Measurements from ENCODE around the gene STX3. TPM values are rescaled to one million over a fixed set of nuclear protein-coding genes. Genes with fewer than 3 reads are reported as not detected.
"Not testable (repeated sequence)": the region's sequence is repeated elsewhere in the genome, so short reads cannot be mapped to it uniquely, and the experiment has no call there.

STX3 gene
- polyA plus RNA-seq, 1 donor from 2014 or later, result 21.3 TPM

DNA sequence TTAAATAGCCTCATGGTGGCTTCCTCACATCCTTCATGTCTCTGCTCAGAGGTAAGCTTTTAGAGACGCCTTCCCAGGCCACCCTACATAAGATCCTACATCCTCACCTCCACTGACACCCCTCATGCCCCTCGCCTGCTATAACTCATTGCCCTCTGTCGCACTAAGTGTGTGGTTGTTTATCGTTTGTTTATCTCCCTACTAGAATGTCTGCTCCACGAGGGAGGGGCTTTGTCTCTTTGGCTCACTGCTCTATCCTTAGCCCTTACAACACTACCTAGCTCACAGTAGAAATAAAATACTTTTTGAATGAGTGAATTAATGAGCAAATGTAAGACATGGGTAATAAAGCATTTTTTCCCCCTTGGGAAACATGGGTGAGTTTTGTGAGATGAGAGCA is 91.4 kb downstream of the STX3 start:
- no peaks in the 10 kb centered on the region for H3F3A ChIP-seq (ENCODE audit: insufficient read depth, low read length, poor library complexity, severe bottlenecking)
- no peak overlapping the region for H2AFZ ChIP-seq (ENCODE audit: low read depth, low read length)
- H3K4me2 ChIP-seq (ENCODE audit: low read length), result no peak overlapping the region
- no peaks in the 10 kb centered on the region for H4K20me1 ChIP-seq (ENCODE audit: insufficient read depth)
- H3K27me3 ChIP-seq (ENCODE audit: insufficient read depth, low read depth, low read length), result no peaks in the 10 kb centered on the region
- no peaks in the 10 kb centered on the region for H3K9me2 ChIP-seq (ENCODE audit: insufficient read depth, low read length)
- no peaks in the 10 kb centered on the region for H3K79me2 ChIP-seq (replicated peaks; ENCODE audit: insufficient read depth, low read length)
- H3K4me3 ChIP-seq (ENCODE audit: low read length), result no peak overlapping the region
- no peak overlapping the region for H3K27ac ChIP-seq (ENCODE audit: low read length)
- H3K9ac ChIP-seq (ENCODE audit: low read length), result no peak overlapping the region
- no peaks in the 10 kb centered on the region for H3K36me3 ChIP-seq (ENCODE audit: insufficient read depth, low read length)
- TF ChIP-seq SMC3 (conservative IDR thresholded peaks at IDR 0.05; ENCODE audit: poor library complexity) (no peak), POLR2AphosphoS5 (IDR thresholded peaks at IDR 0.05) (no peak), EZH2 (IDR thresholded peaks at IDR 0.05; ENCODE audit: borderline replicate concordance, insufficient read depth, low read length, poor library complexity, severe bottlenecking) (no peak), TAF1 (IDR thresholded peaks at IDR 0.05; ENCODE audit: low read depth) (no peak), MXI1 (conservative IDR thresholded peaks at IDR 0.05; ENCODE audit: poor library complexity, severe bottlenecking) (no peak), EP300 (conservative IDR thresholded peaks at IDR 0.05; ENCODE audit: poor library complexity, severe bottlenecking) (no peak), RAD21 (conservative IDR thresholded peaks at IDR 0.05) (no peak)
- TF ChIP-seq, protein P1, sequence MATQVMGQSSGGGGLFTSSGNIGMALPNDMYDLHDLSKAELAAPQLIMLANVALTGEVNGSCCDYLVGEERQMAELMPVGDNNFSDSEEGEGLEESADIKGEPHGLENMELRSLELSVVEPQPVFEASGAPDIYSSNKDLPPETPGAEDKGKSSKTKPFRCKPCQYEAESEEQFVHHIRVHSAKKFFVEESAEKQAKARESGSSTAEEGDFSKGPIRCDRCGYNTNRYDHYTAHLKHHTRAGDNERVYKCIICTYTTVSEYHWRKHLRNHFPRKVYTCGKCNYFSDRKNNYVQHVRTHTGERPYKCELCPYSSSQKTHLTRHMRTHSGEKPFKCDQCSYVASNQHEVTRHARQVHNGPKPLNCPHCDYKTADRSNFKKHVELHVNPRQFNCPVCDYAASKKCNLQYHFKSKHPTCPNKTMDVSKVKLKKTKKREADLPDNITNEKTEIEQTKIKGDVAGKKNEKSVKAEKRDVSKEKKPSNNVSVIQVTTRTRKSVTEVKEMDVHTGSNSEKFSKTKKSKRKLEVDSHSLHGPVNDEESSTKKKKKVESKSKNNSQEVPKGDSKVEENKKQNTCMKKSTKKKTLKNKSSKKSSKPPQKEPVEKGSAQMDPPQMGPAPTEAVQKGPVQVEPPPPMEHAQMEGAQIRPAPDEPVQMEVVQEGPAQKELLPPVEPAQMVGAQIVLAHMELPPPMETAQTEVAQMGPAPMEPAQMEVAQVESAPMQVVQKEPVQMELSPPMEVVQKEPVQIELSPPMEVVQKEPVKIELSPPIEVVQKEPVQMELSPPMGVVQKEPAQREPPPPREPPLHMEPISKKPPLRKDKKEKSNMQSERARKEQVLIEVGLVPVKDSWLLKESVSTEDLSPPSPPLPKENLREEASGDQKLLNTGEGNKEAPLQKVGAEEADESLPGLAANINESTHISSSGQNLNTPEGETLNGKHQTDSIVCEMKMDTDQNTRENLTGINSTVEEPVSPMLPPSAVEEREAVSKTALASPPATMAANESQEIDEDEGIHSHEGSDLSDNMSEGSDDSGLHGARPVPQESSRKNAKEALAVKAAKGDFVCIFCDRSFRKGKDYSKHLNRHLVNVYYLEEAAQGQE (IDR thresholded peaks at IDR 0.05; ENCODE audit: borderline replicate concordance), result no peak
- TF ChIP-seq, protein P2, sequence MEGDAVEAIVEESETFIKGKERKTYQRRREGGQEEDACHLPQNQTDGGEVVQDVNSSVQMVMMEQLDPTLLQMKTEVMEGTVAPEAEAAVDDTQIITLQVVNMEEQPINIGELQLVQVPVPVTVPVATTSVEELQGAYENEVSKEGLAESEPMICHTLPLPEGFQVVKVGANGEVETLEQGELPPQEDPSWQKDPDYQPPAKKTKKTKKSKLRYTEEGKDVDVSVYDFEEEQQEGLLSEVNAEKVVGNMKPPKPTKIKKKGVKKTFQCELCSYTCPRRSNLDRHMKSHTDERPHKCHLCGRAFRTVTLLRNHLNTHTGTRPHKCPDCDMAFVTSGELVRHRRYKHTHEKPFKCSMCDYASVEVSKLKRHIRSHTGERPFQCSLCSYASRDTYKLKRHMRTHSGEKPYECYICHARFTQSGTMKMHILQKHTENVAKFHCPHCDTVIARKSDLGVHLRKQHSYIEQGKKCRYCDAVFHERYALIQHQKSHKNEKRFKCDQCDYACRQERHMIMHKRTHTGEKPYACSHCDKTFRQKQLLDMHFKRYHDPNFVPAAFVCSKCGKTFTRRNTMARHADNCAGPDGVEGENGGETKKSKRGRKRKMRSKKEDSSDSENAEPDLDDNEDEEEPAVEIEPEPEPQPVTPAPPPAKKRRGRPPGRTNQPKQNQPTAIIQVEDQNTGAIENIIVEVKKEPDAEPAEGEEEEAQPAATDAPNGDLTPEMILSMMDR (IDR thresholded peaks at IDR 0.05; ENCODE audit: poor library complexity, severe bottlenecking), result no peak
- H3K9me3 ChIP-seq (ENCODE audit: low read length), result no peaks in the 10 kb centered on the region

DNA sequence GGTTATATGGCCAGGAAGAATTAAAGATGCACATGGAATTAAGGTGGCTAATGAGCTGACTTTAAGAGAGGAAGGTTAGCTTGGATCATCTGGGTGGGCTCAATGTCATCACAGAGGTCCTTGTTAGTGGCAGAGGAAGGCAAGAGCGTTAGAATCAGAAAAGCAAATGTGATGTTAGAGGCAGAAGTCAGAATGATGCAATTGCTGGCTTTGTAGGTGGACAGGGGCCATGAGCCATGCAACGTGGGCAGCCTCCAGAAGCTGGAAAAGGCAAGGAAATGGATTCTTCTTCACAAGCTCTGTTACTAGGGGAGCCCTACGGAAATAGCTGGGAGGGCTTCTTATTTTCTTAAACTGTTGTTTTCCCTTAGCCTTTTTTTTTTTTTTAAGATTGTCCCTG is 92.5 kb downstream of the STX3 start:
- H3K9me3 ChIP-seq (ENCODE audit: low read length), result no peaks in the 10 kb centered on the region
- H3K27me3 ChIP-seq (ENCODE audit: insufficient read depth, low read depth, low read length), result no peaks in the 10 kb centered on the region
- H3K79me2 ChIP-seq (replicated peaks; ENCODE audit: insufficient read depth, low read length), result no peaks in the 10 kb centered on the region
- no peaks in the 10 kb centered on the region for H3K36me3 ChIP-seq (ENCODE audit: insufficient read depth, low read length)
- no peak overlapping the region for H3K4me2 ChIP-seq (ENCODE audit: low read length)
- H3K9me2 ChIP-seq (ENCODE audit: insufficient read depth, low read length), result no peaks in the 10 kb centered on the region
- H3K4me3 ChIP-seq (ENCODE audit: low read length), result no peak overlapping the region
- H3K9ac ChIP-seq (ENCODE audit: low read length), result no peak overlapping the region
- no peaks in the 10 kb centered on the region for H4K20me1 ChIP-seq (ENCODE audit: insufficient read depth)
- H3K27ac ChIP-seq (ENCODE audit: low read length), result no peak overlapping the region
- no peak overlapping the region for H2AFZ ChIP-seq (ENCODE audit: low read depth, low read length)
- H3F3A ChIP-seq (ENCODE audit: insufficient read depth, low read length, poor library complexity, severe bottlenecking), result no peaks in the 10 kb centered on the region
- TF ChIP-seq, protein P1 (IDR thresholded peaks at IDR 0.05; ENCODE audit: borderline replicate concordance), result no peak
- TF ChIP-seq POLR2AphosphoS5 (IDR thresholded peaks at IDR 0.05), result no peak

DNA sequence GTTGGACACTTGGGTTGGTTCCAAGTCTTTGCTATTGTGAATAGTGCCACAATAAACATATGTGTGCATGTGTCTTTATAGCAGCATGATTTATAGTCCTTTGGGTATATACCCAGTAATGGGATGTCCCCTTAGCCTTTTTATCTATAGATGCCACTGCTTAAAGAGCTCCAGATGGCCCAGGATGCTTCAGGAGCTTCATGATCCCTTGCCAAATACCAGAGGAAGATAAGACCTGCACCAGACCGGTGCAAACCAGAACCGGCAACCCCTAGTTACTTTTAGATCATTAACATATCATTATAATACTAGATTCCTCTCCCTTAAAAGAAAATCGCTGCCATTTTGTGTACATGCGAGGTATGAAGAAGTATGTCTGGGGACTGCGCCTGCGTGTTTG is 93.3 kb downstream of the STX3 start:
- not testable (repeated sequence) for H3K4me3 ChIP-seq (ENCODE audit: low read length); H2AFZ ChIP-seq (ENCODE audit: low read depth, low read length); H3K9me3 ChIP-seq (ENCODE audit: low read length); H3K9ac ChIP-seq (ENCODE audit: low read length); H3K4me2 ChIP-seq (ENCODE audit: low read length); H3K9me2 ChIP-seq (ENCODE audit: insufficient read depth, low read length); H3K27ac ChIP-seq (ENCODE audit: low read length); H3F3A ChIP-seq (ENCODE audit: insufficient read depth, low read length, poor library complexity, severe bottlenecking); H3K36me3 ChIP-seq (ENCODE audit: insufficient read depth, low read length); H3K79me2 ChIP-seq (replicated peaks; ENCODE audit: insufficient read depth, low read length); H3K27me3 ChIP-seq (ENCODE audit: insufficient read depth, low read depth, low read length); H4K20me1 ChIP-seq (ENCODE audit: insufficient read depth)

Measured in neural cell (in vitro differentiated cells).